ENCODE data around the gene WDFY2.

Gene WDFY2

GRCh38 chr13:51668580-51669195 is 84.4 kb downstream of the WDFY2 start:
- Histone ChIP-seq H3K27ac (ENCODE audit: low read depth, low read length) (no peak overlapping the region), H3K9ac (ENCODE audit: low read length) (no peak overlapping the region), H3K27me3 (ENCODE audit: control insufficient read depth, insufficient read depth, low read length) (no peaks in the 10 kb centered on the region), H3K4me3 (ENCODE audit: low read length) (no peak overlapping the region), H3K36me3 (ENCODE audit: control insufficient read depth, insufficient read depth, low read length) (no peaks in the 10 kb centered on the region), H3K4me1 (ENCODE audit: control insufficient read depth, insufficient read depth, low read length) (no peaks in the 10 kb centered on the region)

GRCh38 chr13:51673165-51673564 is 88.9 kb downstream of the WDFY2 start:
- Histone ChIP-seq H3K36me3 (ENCODE audit: control insufficient read depth, insufficient read depth, low read length) (no peaks in the 10 kb centered on the region), H3K27me3 (ENCODE audit: control insufficient read depth, insufficient read depth, low read length) (no peaks in the 10 kb centered on the region), H3K9ac (ENCODE audit: low read length) (no peak overlapping the region), H3K4me3 (ENCODE audit: low read length) (no peak overlapping the region), H3K27ac (ENCODE audit: low read depth, low read length) (no peak overlapping the region), H3K4me1 (ENCODE audit: control insufficient read depth, insufficient read depth, low read length) (no peaks in the 10 kb centered on the region)

- no peak overlapping the region for H3K27ac ChIP-seq (ENCODE audit: low read depth, low read length)
- no peaks in the 10 kb centered on the region for H3K4me1 ChIP-seq (ENCODE audit: control insufficient read depth, insufficient read depth, low read length)
- H3K36me3 ChIP-seq (ENCODE audit: control insufficient read depth, insufficient read depth, low read length), result no peaks in the 10 kb centered on the region
- no peak overlapping the region for H3K4me3 ChIP-seq (ENCODE audit: low read length)
- H3K27me3 ChIP-seq (ENCODE audit: control insufficient read depth, insufficient read depth, low read length), result no peaks in the 10 kb centered on the region
- no peak overlapping the region for H3K9ac ChIP-seq (ENCODE audit: low read length)
Measured at GRCh38 chr13:51674276-51674675, 90.0 kb downstream of the WDFY2 start.

- H3K36me3 ChIP-seq (ENCODE audit: control insufficient read depth, insufficient read depth, low read length), result no peaks in the 10 kb centered on the region
- no peak overlapping the region for H3K27ac ChIP-seq (ENCODE audit: low read depth, low read length)
- H3K4me1 ChIP-seq (ENCODE audit: control insufficient read depth, insufficient read depth, low read length), result no peaks in the 10 kb centered on the region
- no peaks in the 10 kb centered on the region for H3K27me3 ChIP-seq (ENCODE audit: control insufficient read depth, insufficient read depth, low read length)
- H3K4me3 ChIP-seq (ENCODE audit: low read length), result no peak overlapping the region
- H3K9ac ChIP-seq (ENCODE audit: low read length), result no peak overlapping the region
Measured at GRCh38 chr13:51675385-51675784, 91.1 kb downstream of the WDFY2 start.

GRCh38 chr13:51675877-51676276 is 91.6 kb downstream of the WDFY2 start:
- H3K27me3 ChIP-seq (ENCODE audit: control insufficient read depth, insufficient read depth, low read length), result no peaks in the 10 kb centered on the region
- no peak overlapping the region for H3K4me3 ChIP-seq (ENCODE audit: low read length)
- H3K4me1 ChIP-seq (ENCODE audit: control insufficient read depth, insufficient read depth, low read length), result no peaks in the 10 kb centered on the region
- H3K27ac ChIP-seq (ENCODE audit: low read depth, low read length), result no peak overlapping the region
- no peaks in the 10 kb centered on the region for H3K36me3 ChIP-seq (ENCODE audit: control insufficient read depth, insufficient read depth, low read length)
- H3K9ac ChIP-seq (ENCODE audit: low read length), result no peak overlapping the region

GRCh38 chr13:51676739-51677138 is 92.5 kb downstream of the WDFY2 start:
- Histone ChIP-seq H3K36me3 (ENCODE audit: control insufficient read depth, insufficient read depth, low read length) (no peaks in the 10 kb centered on the region), H3K9ac (ENCODE audit: low read length) (no peak overlapping the region), H3K4me3 (ENCODE audit: low read length) (no peak overlapping the region), H3K4me1 (ENCODE audit: control insufficient read depth, insufficient read depth, low read length) (no peaks in the 10 kb centered on the region), H3K27ac (ENCODE audit: low read depth, low read length) (no peak overlapping the region), H3K27me3 (ENCODE audit: control insufficient read depth, insufficient read depth, low read length) (no peaks in the 10 kb centered on the region)

GRCh38 chr13:51678420-51678819 is 94.2 kb downstream of the WDFY2 start:
- no peak overlapping the region for H3K9ac ChIP-seq (ENCODE audit: low read length)
- H3K27ac ChIP-seq (ENCODE audit: low read depth, low read length), result no peak overlapping the region
- no peaks in the 10 kb centered on the region for H3K36me3 ChIP-seq (ENCODE audit: control insufficient read depth, insufficient read depth, low read length)
- H3K27me3 ChIP-seq (ENCODE audit: control insufficient read depth, insufficient read depth, low read length), result no peaks in the 10 kb centered on the region
- no peak overlapping the region for H3K4me3 ChIP-seq (ENCODE audit: low read length)
- no peaks in the 10 kb centered on the region for H3K4me1 ChIP-seq (ENCODE audit: control insufficient read depth, insufficient read depth, low read length)

GRCh38 chr13:51679616-51680015 is 95.4 kb downstream of the WDFY2 start:
- Histone ChIP-seq H3K27me3 (ENCODE audit: control insufficient read depth, insufficient read depth, low read length) (no peaks in the 10 kb centered on the region), H3K36me3 (ENCODE audit: control insufficient read depth, insufficient read depth, low read length) (no peaks in the 10 kb centered on the region), H3K27ac (ENCODE audit: low read depth, low read length) (no peak overlapping the region), H3K4me1 (ENCODE audit: control insufficient read depth, insufficient read depth, low read length) (no peaks in the 10 kb centered on the region), H3K9ac (ENCODE audit: low read length) (no peak overlapping the region), H3K4me3 (ENCODE audit: low read length) (no peak overlapping the region)

GRCh38 chr13:51681037-51681678 is 96.9 kb downstream of the WDFY2 start:
- H3K36me3 ChIP-seq (ENCODE audit: control insufficient read depth, insufficient read depth, low read length), result no peaks in the 10 kb centered on the region
- no peak overlapping the region for H3K4me3 ChIP-seq (ENCODE audit: low read length)
- H3K27me3 ChIP-seq (ENCODE audit: control insufficient read depth, insufficient read depth, low read length), result no peaks in the 10 kb centered on the region
- no peak overlapping the region for H3K9ac ChIP-seq (ENCODE audit: low read length)
- no peaks in the 10 kb centered on the region for H3K4me1 ChIP-seq (ENCODE audit: control insufficient read depth, insufficient read depth, low read length)
- H3K27ac ChIP-seq (ENCODE audit: low read depth, low read length), result no peak overlapping the region

- Histone ChIP-seq H3K36me3 (ENCODE audit: control insufficient read depth, insufficient read depth, low read length) (no peaks in the 10 kb centered on the region), H3K27ac (ENCODE audit: low read depth, low read length) (no peak overlapping the region), H3K27me3 (ENCODE audit: control insufficient read depth, insufficient read depth, low read length) (no peaks in the 10 kb centered on the region), H3K9ac (ENCODE audit: low read length) (no peak overlapping the region), H3K4me1 (ENCODE audit: control insufficient read depth, insufficient read depth, low read length) (no peaks in the 10 kb centered on the region), H3K4me3 (ENCODE audit: low read length) (no peak overlapping the region)
Measured at GRCh38 chr13:51682686-51683085, 98.4 kb downstream of the WDFY2 start.

- Histone ChIP-seq H3K27ac (ENCODE audit: low read depth, low read length) (no peak overlapping the region), H3K4me1 (ENCODE audit: control insufficient read depth, insufficient read depth, low read length) (peaks cover 3% of the 10 kb centered on the region), H3K9ac (ENCODE audit: low read length) (no peak overlapping the region), H3K4me3 (ENCODE audit: low read length) (no peak overlapping the region), H3K36me3 (ENCODE audit: control insufficient read depth, insufficient read depth, low read length) (no peaks in the 10 kb centered on the region), H3K27me3 (ENCODE audit: control insufficient read depth, insufficient read depth, low read length) (no peaks in the 10 kb centered on the region)
Measured at GRCh38 chr13:51683597-51683996, 99.3 kb downstream of the WDFY2 start.

GRCh38 chr13:51684076-51684475 is 99.8 kb downstream of the WDFY2 start:
- Histone ChIP-seq H3K4me1 (ENCODE audit: control insufficient read depth, insufficient read depth, low read length) (peaks cover 3% of the 10 kb centered on the region), H3K27me3 (ENCODE audit: control insufficient read depth, insufficient read depth, low read length) (no peaks in the 10 kb centered on the region), H3K27ac (ENCODE audit: low read depth, low read length) (no peak overlapping the region), H3K36me3 (ENCODE audit: control insufficient read depth, insufficient read depth, low read length) (no peaks in the 10 kb centered on the region), H3K4me3 (ENCODE audit: low read length) (no peak overlapping the region), H3K9ac (ENCODE audit: low read length) (no peak overlapping the region)
